ENCODE results near the gene NBAS.

DNA sequence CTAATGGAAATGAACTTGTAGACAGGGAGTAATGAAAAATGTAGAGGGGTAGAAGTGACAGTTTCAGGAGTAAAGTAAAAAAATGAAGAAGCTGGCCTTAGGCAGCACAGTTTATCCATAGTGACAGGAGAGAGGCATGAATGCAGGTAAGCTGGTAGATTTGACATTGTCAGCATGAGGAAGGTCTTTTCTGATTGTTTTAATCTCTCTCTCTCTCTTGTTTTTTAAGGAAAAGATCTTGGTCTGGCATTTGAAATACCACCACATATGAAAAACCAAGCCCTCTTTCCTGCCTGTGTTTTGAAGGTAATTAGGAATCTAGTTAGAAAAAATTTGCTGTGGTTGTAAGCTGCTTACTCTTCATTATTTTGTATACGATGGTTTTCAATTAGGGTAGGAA is 44.6 kb upstream of the NBAS start:
- TF ChIP-seq, protein P1, sequence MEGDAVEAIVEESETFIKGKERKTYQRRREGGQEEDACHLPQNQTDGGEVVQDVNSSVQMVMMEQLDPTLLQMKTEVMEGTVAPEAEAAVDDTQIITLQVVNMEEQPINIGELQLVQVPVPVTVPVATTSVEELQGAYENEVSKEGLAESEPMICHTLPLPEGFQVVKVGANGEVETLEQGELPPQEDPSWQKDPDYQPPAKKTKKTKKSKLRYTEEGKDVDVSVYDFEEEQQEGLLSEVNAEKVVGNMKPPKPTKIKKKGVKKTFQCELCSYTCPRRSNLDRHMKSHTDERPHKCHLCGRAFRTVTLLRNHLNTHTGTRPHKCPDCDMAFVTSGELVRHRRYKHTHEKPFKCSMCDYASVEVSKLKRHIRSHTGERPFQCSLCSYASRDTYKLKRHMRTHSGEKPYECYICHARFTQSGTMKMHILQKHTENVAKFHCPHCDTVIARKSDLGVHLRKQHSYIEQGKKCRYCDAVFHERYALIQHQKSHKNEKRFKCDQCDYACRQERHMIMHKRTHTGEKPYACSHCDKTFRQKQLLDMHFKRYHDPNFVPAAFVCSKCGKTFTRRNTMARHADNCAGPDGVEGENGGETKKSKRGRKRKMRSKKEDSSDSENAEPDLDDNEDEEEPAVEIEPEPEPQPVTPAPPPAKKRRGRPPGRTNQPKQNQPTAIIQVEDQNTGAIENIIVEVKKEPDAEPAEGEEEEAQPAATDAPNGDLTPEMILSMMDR (IDR thresholded peaks at IDR 0.05): no peak
- no peak for TF ChIP-seq POLR2A (IDR thresholded peaks at IDR 0.05)
